ENCODE measurements around the gene MBOAT2.

Gene MBOAT2

DNA sequence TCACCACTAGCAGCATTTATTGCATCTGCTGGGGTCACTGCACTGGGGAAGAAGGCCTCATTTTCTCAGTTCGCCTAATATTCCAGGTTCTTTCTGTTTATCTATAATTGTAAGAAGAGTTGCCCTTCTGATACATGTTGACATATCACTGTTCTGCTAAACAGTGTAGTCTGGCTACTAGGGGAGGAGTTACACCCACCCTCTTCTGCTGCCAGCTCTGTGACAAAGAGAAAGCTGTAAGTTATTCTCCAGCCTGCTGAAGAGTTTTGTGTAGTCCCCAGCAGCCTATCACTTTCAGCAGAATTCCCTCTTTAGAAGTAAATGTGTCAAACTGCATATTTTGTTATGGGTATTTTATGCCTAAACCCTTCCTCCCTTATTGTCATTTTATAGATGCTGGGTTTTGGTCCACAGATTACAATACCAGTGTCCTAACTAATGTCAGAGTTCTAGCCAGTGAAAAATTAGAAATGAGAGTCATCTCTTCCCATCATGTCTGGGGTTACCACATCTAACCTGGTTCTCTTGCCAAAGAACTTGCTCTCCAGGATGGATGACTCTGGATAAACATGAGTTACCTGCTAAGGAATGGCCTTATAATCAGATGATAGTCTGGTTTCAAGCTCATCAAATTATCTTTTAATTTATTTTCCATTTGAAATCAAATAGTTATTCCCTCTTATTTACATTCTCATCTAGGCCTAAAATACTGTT, 5.6 kb upstream of the MBOAT2 start:
- H3K4me3 ChIP-seq (ENCODE audit: control insufficient read depth, low read depth, low read length), result no peak overlapping the region
- TF ChIP-seq, protein P1, sequence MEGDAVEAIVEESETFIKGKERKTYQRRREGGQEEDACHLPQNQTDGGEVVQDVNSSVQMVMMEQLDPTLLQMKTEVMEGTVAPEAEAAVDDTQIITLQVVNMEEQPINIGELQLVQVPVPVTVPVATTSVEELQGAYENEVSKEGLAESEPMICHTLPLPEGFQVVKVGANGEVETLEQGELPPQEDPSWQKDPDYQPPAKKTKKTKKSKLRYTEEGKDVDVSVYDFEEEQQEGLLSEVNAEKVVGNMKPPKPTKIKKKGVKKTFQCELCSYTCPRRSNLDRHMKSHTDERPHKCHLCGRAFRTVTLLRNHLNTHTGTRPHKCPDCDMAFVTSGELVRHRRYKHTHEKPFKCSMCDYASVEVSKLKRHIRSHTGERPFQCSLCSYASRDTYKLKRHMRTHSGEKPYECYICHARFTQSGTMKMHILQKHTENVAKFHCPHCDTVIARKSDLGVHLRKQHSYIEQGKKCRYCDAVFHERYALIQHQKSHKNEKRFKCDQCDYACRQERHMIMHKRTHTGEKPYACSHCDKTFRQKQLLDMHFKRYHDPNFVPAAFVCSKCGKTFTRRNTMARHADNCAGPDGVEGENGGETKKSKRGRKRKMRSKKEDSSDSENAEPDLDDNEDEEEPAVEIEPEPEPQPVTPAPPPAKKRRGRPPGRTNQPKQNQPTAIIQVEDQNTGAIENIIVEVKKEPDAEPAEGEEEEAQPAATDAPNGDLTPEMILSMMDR (IDR thresholded peaks at IDR 0.05; ENCODE audit: control insufficient read depth, insufficient read depth, low read depth, low read length, missing control alignments), result no peak
- no peak for DNase-seq (ENCODE audit: low read depth)

DNA sequence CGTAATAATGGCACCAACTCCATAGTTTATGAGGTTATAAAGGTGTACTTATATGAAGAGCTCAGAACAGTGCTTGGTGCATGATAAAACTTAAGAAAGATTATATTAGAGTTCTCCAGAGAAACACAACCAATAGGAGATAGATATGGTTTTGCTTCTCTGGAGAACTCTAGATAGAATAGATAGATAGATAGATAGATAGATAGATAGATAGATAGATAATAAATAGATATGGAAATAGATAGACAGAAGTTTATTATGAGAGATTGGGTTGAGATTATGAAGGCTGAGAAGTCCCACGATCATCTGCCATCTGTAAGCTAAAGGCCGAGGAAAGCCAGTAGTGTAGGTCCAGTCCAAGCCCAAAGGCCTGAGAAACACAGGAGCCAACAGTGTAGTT, 2.9 kb upstream of the MBOAT2 start:
- TF ChIP-seq, protein P1 (IDR thresholded peaks at IDR 0.05; ENCODE audit: control insufficient read depth, insufficient read depth, low read depth, low read length, missing control alignments), result no peak
- H3K4me3 ChIP-seq (ENCODE audit: control insufficient read depth, low read depth, low read length), result no peak overlapping the region
- DNase-seq (ENCODE audit: low read depth), result no peak

DNA sequence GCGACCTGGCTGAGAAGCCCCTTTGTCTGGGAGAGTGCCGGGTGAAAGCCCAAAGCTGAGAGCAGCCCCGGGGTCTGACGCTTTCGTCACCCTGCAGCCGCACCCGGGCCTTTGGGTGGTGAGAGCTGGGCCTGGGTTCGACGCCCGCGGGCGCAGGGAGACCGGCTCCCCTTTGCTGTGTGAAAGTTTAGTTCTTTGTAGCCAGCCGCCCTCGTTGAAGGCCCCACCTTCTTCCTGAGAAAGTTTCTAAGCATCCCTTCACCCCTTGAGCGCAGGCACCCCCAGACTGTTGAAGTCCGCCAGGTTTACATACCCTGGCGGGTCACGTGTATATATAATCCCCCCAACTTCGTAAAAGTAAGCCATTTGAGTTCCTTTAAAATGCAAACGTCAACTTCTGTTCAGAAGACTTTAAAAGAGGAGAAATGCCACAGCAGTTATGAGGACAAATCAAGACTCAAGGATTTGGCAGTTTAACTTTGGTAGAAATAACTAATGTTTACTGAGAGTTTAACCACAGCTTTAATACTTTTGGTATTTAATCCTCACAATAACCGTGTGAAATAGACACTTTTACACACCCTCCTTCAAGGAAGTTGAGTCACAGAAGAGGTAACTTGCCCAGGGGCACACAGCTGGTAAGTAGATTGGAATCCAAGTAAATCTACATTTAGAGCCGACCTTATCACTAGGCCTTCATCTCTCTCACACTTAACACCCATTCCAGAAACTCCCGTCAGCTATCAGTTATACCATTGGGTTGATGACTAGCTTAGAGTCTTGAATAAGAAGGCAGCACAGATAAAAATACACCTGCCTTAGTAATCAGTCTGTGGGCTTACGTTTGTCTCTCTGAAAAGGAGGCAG, 1.1 kb upstream of the MBOAT2 start:
- TF ChIP-seq, protein P1 (IDR thresholded peaks at IDR 0.05; ENCODE audit: control insufficient read depth, insufficient read depth, low read depth, low read length, missing control alignments), result no peak
- no peak for DNase-seq (ENCODE audit: low read depth)
- H3K4me3 ChIP-seq (ENCODE audit: control insufficient read depth, low read depth, low read length), result peak overlapping the region; percentile 83

DNA sequence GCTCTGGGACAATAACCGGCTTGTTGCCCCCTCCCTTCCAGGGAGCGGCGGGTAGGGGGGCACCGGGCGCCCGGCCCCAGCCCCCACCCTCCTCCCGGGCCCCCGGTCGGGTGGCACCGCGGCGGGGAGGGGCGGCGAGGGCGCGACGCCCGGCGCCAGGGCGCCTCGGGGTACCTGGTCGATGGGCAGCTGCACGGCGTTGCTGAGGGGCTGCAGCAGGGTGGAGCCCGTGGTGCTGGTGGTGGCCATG, 193 bp downstream of the MBOAT2 start:
- H3K4me3 ChIP-seq (ENCODE audit: control insufficient read depth, low read depth, low read length), result peak overlapping the region; percentile 77
- TF ChIP-seq, protein P1 (IDR thresholded peaks at IDR 0.05; ENCODE audit: control insufficient read depth, insufficient read depth, low read depth, low read length, missing control alignments), result no peak

DNA sequence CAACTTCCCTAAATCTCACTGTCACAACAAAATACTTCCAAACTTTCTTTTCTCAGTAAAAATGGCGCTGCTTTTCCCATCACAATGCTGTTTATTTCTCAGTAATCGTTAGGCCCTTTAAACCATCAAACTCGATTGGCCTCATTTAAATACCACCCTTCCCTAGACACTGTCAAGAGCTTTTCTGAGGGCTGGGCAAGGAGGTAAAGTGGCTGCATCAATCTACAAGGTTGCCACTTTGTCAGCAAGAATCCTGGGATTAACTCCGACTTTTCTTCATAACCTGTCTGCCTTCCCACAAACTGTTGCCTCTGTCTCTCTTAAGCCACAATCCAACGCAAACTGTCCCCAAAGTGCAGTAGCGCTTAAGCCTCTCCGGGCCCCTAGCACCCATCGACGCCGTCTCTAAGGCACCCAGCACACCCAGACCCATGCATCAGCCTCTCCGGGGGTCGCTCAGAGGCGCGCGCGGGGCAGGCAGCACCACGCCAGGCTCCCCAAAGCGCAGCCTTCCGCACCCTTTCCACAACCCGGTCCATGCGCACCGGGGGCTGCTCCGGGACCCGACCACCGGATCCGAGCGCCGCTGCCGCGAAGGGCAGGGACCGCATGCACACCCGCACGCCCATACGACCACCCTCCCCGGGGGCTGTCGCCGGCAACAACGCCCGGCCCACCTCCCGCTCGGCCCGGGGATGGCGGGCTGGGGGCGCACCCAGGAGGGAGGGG, 683 bp downstream of the MBOAT2 start:
- peak overlapping the region; percentile 77 for H3K4me3 ChIP-seq (ENCODE audit: control insufficient read depth, low read depth, low read length)
- no peak for DNase-seq (ENCODE audit: low read depth)
- TF ChIP-seq, protein P1 (IDR thresholded peaks at IDR 0.05; ENCODE audit: control insufficient read depth, insufficient read depth, low read depth, low read length, missing control alignments), result no peak

More for the DNA sequence above, 193 bp downstream of the MBOAT2 start:
- DNase-seq (ENCODE audit: low read depth), result no peak

DNA sequence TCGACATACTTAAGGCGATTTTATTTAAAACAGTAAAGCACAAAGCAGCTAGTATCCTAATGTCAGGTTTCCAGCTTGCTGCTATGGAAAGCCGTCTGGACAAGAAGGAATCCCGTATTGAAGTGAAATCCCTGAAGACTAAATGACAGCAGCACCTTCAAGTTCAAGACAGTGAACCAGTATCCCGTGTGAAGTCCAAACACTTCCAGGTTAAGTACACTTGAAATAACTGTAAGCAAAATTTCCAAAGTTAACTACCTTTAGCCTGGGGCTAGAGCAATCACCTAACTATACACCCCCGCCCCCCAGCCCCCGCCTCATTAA, 1.2 kb downstream of the MBOAT2 start:
- peak overlapping the region; percentile 77 for H3K4me3 ChIP-seq (ENCODE audit: control insufficient read depth, low read depth, low read length)
- TF ChIP-seq, protein P1 (IDR thresholded peaks at IDR 0.05; ENCODE audit: control insufficient read depth, insufficient read depth, low read depth, low read length, missing control alignments), result no peak
- DNase-seq (ENCODE audit: low read depth), result no peak

Data from AG09309 (cell line).